Measurements from ENCODE around the gene GTPBP4.
"Not testable (repeated sequence)": the region's sequence is repeated elsewhere in the genome, so short reads cannot be mapped to it uniquely, and the experiment has no call there.

Gene GTPBP4

DNA sequence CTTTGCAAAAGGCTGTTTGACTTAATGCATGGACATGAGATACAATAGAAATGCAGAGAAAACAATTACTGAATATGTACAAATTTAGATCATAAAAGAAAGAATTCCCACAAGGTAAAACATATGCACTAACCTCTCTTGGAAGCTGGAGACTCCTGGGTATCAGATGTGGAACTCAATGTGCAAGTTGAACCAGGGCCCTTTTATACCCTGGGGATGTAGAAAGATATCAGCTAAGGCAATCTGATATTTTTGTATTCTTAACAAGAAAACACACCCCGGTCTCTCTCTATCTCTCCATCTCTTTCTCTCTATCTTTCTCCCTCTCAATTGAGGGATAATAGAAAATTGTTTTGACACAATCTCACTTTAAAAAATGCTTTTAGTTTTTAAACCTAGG is 37.4 kb downstream of the GTPBP4 start, which contains the start of gene IDI2:
Gene IDI2 (minus strand): TSS at position 177 of the 400 bp plus-strand sequence. CDS start 1,136 bp downstream, outside the sequence.
- DNase-seq (ENCODE audit: low spot score): no peak

DNA sequence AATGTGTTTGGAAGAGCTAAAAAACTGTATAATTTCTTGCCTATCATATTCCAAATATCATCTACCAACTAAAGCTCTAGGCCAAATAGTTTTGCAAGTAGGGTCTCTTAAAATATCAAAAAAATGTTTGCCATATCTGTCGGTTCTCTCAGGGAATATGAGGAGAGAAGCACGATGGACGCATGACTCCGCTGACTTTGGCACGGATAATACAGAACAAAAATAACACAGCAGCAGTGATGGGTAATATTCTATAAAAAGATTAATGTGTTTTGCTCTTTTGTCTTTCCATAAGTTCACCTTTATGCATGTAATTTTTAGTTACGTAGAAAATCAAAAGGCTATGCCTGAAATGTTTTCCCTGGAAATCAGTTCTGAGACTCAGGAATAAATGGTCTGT is 38.3 kb downstream of the GTPBP4 start:
- no peak for DNase-seq (ENCODE audit: low spot score)

DNA sequence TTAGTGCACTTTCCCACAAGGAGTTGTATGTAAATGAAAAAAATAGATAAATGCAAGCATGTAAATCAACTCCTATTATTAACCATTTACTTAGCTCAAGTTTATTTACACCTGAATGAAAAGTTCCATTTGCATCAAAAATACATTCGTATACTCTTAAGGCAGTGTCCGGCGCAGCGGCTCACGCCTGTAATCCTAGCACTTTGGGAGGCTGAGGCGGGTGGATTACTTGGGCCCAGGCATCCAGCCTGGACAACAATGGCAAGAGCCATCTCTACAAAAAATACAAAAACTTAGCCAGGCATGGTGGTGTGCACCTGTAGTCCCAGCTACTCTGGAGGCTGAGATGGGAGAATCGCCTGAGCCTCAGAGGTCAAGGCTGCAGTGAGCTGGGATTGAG is 41.6 kb downstream of the GTPBP4 start:
- DNase-seq (ENCODE audit: low spot score): no peak

DNA sequence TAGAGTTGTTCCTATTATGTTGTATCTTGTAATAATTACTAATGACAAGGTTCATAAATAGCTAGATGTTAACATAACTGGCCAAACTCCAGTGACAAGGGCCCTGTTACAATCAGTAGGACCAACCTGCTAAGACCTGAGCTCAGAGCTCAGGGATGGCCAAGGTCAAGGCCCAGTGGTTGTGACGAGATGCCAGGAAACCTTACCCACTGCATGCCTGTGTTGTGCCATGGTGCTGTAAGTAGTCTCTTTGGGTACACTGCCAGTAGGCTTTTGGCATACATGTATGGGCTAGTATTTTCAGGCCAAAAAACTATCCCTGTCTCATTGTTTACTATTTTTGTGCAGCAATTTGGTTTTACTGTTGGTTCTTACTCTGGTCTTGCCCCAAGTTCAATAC is 45.4 kb downstream of the GTPBP4 start:
- DNase-seq (ENCODE audit: low spot score): no peak

DNA sequence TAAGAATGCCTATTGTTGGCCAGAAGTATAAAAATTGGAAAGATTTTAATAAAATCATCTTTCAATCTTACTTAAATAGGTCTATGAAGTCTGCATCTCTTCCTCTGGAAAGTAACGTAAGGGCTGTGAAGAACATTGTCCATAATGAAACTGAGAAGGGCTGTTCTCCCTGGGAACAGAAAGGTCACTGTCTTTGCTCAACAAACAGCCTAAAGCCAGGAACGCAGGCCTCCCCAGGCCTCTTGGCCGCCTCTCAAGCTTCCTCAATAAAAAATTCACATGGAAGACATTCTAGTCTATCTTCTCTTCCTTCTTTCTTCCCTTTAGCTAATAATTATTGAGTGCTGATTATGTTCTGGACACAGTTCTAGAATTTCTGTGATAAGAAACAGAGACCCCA is 46.5 kb downstream of the GTPBP4 start:
- no peak for DNase-seq (ENCODE audit: low spot score)

DNA sequence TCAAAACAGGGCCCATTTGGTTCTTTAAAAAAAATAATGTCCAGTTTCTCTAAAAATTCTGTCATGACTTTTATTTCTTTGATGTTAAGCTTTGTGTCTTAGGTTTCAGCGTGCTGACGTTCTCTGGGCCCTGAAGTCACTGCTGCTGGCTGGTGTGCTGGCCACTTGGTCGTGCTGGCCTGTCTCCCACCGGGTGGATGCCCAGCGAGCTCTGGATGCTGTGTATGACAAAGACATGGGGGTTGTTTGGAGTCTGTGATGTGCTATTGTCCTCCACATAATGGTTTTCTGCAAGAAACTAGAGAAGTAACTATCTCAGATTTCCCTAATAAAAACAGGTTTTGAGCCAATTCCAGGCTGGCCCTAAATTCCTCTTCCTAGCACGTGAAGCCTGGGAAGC is 47.0 kb downstream of the GTPBP4 start:
- DNase-seq (ENCODE audit: low spot score): no peak

DNA sequence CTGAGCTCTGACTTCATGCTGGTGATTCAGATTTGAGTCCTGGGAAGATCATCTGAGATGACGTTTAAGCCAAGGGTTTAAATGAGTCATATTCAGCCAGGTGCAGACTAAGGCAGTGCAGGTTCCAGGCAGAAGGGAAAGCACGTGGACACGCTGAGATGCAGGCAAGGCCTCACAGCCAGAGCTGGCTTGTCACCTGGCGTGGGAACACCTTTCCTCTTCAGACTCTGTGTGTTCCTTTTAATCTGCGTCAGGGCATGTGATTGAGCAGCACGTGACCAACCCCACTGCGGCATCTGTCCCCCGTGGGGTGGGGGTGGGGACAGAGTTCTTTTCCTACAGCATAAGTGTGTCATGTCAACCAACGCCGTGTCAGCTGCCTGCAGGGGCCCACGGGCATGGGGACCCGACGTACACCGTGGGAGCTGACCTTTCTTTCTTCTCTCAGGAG is 48.1 kb downstream of the GTPBP4 start:
- no peak for DNase-seq (ENCODE audit: low spot score)

DNA sequence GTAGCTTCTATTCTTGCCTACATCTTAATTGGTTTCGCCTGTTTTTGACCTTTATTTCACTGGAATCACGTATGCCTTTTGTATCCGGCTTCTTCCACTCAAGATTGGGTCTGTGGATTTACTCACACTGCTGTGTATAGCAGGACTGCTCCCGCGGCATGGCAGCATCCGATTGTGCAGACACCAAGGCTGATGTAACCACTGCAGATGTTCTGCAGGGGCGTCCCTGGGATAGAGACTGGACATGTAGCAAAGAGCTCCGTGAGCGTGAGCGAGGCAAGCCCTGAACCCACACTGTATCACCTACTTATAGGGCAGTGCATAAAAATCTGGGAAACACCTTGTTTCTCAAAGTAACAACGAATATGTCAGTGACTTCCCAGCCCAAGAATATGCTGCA is 48.9 kb downstream of the GTPBP4 start:
- DNase-seq (ENCODE audit: low spot score): no peak

DNA sequence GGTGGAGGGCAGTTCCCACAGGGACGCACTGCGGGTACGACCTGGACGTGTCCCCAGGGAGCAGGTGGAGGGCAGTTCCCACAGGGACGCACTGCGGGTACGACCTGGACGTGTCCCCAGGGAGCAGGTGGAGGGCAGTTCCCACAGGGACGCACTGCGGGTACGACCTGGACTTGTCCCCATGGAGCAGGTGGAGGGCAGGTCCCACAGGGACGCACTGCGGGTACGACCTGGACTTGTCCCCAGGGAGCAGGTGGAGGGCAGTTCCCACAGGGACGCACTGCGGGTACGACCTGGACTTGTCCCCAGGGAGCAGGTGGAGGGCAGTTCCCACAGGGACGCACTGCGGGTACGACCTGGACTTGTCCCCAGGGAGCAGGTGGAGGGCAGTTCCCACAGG is 50.5 kb downstream of the GTPBP4 start:
- DNase-seq (ENCODE audit: low spot score): not testable (repeated sequence)

DNA sequence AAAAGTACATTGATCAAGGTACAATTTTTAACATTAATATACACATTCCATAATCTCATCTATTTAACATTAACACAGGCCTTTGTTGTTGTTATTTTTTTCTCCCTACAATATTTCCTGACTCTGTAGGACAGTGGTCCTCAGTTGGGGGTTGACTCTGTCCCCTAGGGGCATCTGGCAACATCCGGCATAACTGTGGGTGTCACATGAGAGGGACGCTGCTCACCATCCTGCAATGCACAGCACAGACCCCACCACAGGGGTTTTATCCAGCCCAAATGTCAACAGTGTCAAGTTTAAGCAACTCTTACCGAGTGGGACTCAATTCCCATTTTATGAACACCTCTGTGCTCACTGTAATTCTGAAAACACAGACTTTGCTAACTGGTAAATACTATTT is 51.9 kb downstream of the GTPBP4 start:
- DNase-seq (ENCODE audit: low spot score): no peak

DNA sequence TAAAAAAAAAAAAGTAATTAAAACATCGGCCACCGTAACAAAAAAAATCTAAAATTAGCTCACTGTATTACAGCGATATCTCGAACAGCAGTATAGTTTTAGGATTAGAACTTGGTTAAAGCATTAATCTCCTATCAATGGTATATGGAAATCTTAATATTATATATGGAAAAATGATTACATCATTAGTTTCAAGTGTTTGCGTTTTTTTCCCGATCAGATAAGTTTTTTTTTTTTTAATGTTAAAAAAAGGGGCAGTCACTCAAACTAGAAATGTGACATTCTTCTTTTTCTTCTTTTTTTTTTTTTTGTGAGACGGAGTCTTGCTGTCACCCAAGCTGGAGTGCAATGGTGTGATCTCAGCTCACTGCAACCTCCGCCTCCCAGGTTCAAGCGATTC is 53.3 kb downstream of the GTPBP4 start:
- no peak for DNase-seq (ENCODE audit: low spot score)

DNA sequence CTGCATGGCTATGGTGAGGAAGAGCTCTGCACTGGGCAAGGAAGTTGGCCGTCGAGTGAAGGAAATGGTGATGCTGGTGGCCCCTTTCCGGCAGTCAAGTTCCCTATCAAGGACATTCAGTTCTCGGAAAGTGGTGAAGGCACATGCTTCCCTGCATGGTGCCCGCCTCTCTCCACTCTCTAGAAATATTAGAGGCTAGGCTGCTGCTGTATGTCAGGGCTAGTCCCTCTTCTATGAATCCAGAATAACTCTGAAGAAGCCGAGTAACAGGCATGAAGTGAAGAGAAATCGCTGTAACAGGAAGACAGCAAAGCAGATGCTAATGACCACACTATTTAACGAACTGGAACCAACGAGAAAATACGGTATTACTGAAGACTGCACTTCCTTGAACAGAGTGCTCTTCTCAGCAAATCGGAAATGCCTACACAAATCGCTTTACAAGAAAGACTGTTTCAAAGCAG is 55.3 kb downstream of the GTPBP4 start:
- no peak for DNase-seq (ENCODE audit: low spot score)

DNA sequence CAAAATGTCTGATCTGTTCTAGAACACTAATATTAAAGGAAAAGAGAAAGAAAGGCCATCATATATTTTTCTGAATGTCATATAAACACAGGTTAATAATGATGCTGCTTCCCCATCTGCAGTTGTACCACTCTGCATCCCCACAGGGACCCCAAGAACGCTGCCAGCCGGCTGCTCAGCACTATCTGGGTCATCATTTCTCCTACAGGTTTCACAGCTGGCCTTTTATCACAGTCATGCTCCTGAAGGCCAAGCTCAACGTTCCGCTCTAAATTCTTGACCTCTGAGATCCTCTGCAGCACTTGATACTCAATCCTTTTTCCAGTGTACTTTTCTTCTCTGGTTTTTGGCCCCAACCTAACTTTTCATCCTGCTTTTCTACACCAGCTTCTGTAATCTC is 55.9 kb downstream of the GTPBP4 start:
- no peak for DNase-seq (ENCODE audit: low spot score)

DNA sequence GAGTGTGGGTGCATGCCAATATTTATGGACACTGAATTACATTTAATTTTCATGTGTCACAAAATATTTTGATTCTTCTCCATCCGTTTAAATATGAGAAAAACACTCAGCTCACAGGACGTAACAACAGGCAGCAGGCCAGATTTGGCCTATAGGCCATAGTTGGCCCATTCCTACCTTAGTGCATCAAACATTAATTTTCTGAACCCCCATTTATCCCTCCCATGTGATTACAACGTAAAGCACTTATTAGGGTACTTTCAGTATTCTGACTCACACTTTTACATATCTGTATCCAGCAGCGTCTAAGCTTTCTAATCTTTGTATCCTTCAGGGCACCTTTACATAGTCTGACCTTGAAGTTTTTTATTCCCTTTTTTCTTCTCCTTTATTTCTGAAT is 56.7 kb downstream of the GTPBP4 start:
- DNase-seq (ENCODE audit: low spot score): no peak

DNA sequence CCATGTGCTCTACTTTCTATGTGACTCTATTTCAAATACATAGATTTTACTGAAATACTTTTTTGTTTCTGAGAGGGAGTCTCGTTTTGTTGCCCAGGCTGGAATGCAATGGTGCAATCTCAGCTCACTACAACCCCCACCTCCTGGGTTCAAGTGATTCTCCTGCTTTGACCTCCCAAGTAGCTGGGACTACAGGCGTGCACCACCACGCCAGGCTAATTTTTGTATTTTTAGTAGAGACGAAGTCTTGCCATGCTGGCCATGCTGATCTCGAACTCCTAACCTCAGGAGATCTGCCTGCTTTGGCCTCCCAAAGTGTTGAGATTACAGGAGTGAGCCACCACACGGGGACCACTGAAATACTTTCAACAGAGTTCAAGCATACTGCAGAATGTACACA is 57.2 kb downstream of the GTPBP4 start:
- no peak for DNase-seq (ENCODE audit: low spot score)

DNA sequence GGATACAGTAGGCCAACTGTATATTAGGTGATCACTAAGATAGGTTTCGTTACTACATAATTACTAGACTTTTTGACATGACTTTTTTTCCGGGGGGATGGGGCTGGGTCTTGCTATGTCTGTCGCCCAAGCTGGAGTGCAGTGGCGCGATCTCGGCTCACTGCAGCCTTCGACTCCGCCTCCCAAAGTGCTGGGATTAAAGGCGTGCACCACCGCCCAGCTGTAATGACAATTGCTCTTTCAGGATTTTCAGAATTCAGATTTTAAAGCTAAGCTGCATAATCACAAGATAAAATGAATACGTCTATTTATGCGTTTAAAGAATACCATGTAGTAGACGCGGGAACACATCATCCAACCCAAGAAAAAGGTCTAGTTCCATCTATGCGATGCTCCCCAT is 59.7 kb downstream of the GTPBP4 start:
- no peak for DNase-seq (ENCODE audit: low spot score)

DNA sequence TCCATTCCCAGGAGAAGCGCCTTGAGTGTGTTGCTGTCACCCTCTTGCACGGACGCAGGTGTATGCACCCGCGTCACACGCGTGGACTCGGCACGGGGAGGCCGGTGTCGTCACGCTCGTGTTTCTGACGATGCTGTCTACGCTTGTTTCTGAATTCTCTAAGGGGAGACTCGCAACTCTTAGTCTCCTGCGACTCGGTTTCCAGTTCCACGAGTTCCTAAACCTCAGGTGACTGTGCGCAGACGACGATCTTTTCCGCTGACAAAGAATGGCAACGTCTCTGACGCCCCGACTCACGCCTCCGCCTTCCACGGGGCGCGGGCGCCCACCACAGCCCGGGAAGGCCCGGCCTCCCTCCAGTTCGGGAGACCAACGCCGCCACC is 60.1 kb downstream of the GTPBP4 start:
- DNase-seq (ENCODE audit: low spot score): no peak

DNA sequence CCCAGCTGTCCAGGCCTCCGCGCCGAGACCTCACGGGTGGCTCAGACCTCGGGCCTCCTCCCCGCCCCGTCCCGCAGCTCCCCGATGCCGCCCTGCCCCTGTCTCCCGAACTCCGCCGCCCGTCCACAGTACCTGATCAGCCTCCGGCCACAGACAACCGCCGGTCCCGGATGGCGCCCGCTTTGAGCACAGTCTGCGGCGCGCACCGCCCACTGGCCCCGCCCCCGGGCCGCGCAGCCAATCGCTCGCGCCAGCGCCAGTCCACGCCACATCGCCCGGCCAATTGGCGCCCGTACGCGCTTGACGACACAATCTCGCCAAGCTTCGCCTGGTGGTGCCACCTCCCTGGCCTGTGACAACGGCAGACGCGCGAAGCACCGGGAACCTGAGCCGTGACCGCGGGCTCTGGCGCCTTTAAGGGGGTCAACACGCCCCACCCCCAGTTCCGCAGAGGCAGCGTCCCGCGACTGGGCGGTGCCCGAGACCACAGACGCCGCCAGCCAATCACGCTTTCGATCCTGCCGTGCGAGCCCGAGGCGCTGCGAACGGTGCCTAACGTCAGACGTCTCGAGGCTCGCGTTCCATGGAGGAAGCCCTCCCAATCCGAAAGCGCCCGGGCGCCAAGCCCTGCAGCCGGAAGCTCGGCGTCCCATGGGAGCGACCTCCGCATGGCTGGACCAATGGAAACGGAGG is 60.6 kb downstream of the GTPBP4 start, which contains the start of gene IDI1:
Gene IDI1 (minus strand): TSS at position 388 of the 693 bp plus-strand sequence. CDS start 116 bp downstream, at position 272.
- DNase-seq (ENCODE audit: low spot score): peak; percentile 95

DNA sequence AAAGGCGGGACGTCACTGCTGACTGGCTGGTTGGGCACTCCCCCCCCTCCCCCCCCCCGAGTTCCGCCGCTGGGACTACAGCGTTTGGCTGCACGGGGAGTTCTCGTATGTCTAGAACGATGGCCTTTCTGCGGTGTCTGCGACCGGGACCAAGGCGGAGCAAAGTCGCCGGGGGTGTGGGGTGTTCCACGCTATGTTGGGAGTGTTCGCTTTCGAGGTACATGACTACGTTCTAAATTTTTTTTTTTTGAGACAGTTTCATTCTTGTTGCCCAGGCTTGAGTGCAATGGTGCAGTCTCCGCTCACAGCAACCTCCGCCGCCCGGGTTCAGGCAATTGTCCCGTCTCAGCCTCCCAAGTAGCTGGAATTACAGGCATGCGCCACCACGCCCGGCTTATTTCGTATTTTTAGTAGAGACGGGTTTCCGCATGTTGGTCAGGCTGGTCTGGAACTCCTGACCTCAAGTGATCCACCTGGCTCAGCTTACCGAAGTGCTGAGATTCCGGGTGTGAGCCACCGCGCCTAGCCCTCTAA is 61.3 kb downstream of the GTPBP4 start:
- DNase-seq (ENCODE audit: low spot score): no peak

DNA sequence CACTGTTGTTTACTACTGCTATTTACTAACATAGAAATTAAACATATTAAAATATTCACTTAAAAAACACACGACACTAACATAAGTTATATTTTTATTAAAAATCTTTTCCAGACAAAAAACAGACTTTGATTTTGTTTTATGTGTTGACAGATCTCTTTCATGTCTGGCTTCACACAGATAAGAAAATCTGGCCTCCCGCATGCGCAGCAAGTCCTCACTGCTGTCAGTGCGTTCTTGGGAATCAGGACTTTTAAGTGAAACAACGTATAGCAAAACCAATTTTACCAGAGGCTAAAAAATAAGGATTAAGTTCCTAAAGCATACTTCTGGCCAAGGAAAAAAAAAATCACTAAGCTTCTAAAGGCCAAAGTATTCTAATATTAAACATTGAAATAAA is 61.9 kb downstream of the GTPBP4 start:
- DNase-seq (ENCODE audit: low spot score): no peak

DNA sequence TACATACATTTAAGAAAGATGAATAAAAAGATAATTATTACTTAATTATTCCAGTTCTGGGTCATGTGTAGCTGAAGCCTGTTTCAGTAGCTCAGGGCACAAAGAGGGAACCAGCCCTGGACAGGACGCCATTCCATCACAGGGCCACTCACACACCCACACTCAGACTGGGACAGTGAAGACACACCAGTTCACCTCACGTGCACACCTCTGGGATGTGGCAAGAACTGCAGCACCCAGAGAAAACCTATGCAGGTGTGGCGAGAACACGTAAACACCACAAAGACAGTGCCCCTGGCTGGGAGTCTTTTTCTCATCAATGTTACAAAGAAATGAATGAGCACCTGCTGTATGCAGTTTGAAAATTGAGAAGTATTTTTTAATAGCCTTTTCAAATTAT is 62.3 kb downstream of the GTPBP4 start:
- peak; percentile 67 for DNase-seq (ENCODE audit: low spot score)

DNA sequence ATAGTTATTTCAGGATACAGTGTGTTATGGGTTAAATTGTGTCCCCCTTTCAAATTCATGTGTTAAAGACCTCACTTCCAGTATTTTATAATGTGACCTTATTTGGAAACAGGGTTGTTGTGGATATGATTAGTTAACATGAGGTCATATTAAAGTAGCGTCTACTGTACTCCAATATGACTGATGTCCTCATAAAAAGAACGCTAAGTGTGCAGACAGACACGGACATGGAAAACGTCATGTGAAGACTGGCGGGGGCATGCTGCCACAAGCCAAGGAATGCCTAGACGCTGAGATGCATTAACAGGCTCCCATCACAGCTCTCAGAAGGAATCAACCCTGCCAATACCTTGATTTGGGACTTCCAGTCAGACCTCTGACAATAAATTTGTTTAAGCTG is 66.5 kb downstream of the GTPBP4 start:
- no peak for DNase-seq (ENCODE audit: low spot score)

DNA sequence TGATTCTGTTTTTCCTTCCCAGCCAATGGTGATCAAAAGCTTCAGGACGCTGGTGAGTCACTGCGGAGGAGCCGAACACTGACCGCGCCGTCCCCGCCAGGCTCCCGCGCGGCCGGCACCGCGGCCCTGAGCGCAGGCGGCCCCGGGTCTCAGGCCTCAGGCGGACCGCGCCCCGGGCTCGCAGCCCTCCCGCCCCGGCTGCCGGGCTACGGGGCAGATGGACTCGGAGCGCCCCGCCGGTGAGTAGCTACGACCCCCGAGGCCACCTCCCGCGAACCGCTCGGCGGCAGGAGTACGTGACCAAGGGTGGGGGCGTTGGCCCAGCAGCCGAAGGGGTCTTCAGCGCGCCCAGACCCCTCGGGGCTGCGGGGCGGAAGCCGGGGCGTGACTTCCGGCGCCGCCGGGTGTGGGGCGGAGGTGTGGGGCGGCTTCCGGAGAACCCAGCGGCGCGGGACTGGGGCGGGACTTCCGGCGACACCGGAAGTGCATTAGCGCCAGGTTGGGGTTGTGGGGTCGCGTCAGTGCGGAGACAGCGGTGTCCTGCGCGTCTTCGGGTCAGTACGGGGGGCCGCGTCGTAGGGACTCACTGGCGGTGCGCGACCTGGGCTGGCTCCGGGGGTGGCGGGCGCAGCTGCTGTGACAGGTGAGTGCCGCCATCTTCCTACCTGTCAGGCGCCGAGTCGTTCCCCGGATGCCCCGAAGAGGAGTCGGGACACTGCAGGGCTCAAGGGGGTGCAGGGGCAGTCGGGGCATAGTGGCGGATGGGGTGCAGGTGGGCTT is 68.3 kb downstream of the GTPBP4 start, which contains the start of gene WDR37:
Gene WDR37 (plus strand): TSS at position 60 of the 780 bp plus-strand sequence. CDS start 15,771 bp downstream, outside the sequence.
- peak; percentile 93 for DNase-seq (ENCODE audit: low spot score)

Measured in HuH-7 (cell line).